Measurements from ENCODE around the gene LRRC3C.

GRCh38 chr17:39933912-39934311 is 6.4 kb downstream of the LRRC3C start:
- TF ChIP-seq EZH2phosphoT487 (conservative IDR thresholded peaks at IDR 0.05; ENCODE audit: low read length) (no peak), CTCF (IDR thresholded peaks at IDR 0.05; ENCODE audit: insufficient read depth, low read length, poor library complexity, severe bottlenecking) (no peak)

Measured in SU-DHL-6 (cell line).